GM23248 (cell line): ENCODE data around the gene PHACTR4. TPM values are rescaled to one million over a fixed set of nuclear protein-coding genes. Genes with fewer than 3 reads are reported as not detected.
"Not testable (repeated sequence)": the region's sequence is repeated elsewhere in the genome, so short reads cannot be mapped to it uniquely, and the experiment has no call there.

ENCODE experiments used
- DNase-seq: peaks from one replicate; pipeline ENCODE4 v3.0.0-alpha.2; 2015
- H2AFZ ChIP-seq: fragments of 200-600 bp; sonication (generic); 2 replicates; pipeline ENCODE4 v1.6.1; 2016; ENCODE audit warnings: antibody characterized with exemption
- H3F3A ChIP-seq: fragments of 200-600 bp; sonication (generic); 2 replicates; pipeline ENCODE4 v1.6.1; 2016; ENCODE audit warnings: mild to moderate bottlenecking, antibody characterized with exemption, mixed run types; ENCODE audit not compliant: insufficient read depth
- H3K27ac ChIP-seq: fragments of 200-600 bp; sonication (generic); 2 replicates; pipeline ENCODE4 v1.5.1; 2016; ENCODE audit warnings: mild to moderate bottlenecking
- H3K27me3 ChIP-seq: fragments of 200-600 bp; sonication (generic); replicated peaks from 2 replicates; pipeline ENCODE4 v1.6.1; 2016; ENCODE audit warnings: mild to moderate bottlenecking; ENCODE audit not compliant: insufficient read depth
- H3K36me3 ChIP-seq: fragments of 200-600 bp; sonication (generic); 2 replicates; pipeline ENCODE4 v1.6.1; 2016; ENCODE audit warnings: low read depth, mild to moderate bottlenecking
- H3K4me1 ChIP-seq: fragments of 200-600 bp; sonication (generic); 2 replicates; pipeline ENCODE4 v1.6.1; 2016; ENCODE audit warnings: mild to moderate bottlenecking; ENCODE audit not compliant: insufficient read depth
- H3K4me2 ChIP-seq: fragments of 200-600 bp; sonication (generic); one replicate; pipeline ENCODE4 v1.6.1; 2016; ENCODE audit warnings: mild to moderate bottlenecking; ENCODE audit not compliant: unreplicated experiment
- H3K4me3 ChIP-seq: fragments of 200-600 bp; sonication (generic); 2 replicates; pipeline ENCODE4 v1.5.1; 2016; ENCODE audit warnings: mild to moderate bottlenecking
- H3K79me2 ChIP-seq: fragments of 200-600 bp; sonication (generic); 2 replicates; pipeline ENCODE4 v1.6.1; 2016; ENCODE audit warnings: mild to moderate bottlenecking; ENCODE audit not compliant: insufficient read depth
- H3K9ac ChIP-seq: fragments of 200-600 bp; sonication (generic); 2 replicates; pipeline ENCODE4 v1.6.1; 2016; ENCODE audit warnings: mild to moderate bottlenecking
- H3K9me2 ChIP-seq: fragments of 200-600 bp; sonication (generic); 2 replicates; pipeline ENCODE4 v1.6.1; 2016; ENCODE audit warnings: mixed run types, mild to moderate bottlenecking, moderate library complexity; ENCODE audit not compliant: insufficient read depth
- H3K9me3 ChIP-seq: fragments of 200-600 bp; sonication (generic); one replicate; pipeline ENCODE4 v1.6.1; 2017; ENCODE audit warnings: low read depth
- H4K20me1 ChIP-seq: fragments of 200-600 bp; sonication (generic); 2 replicates; pipeline ENCODE4 v1.6.0; 2016; ENCODE audit not compliant: insufficient read depth
- EZH2 ChIP-seq: fragments of 200-600 bp; sonication (generic); IDR thresholded peaks from 2 replicates; pipeline ENCODE4 v1.6.1; 2018; ENCODE audit warnings: antibody characterized with exemption, mild to moderate bottlenecking; ENCODE audit not compliant: insufficient read depth, poor library complexity, severe bottlenecking
- EZH2phosphoT487 ChIP-seq: fragments of 200-600 bp; sonication (generic); IDR thresholded peaks from 2 replicates; pipeline ENCODE4 v1.6.1; 2018; ENCODE audit warnings: antibody characterized with exemption, moderate library complexity, mild to moderate bottlenecking, low read depth; ENCODE audit not compliant: insufficient read depth
- WGBS, 2 experiments: methylation state at CpG; one replicate each; pipeline ENCODE4 v1.1.6; 2015 to 2017; ENCODE audit warnings: low lambda C conversion rate in 2 of 2, low coverage in 1 of 2; ENCODE audit errors: missing lambda C conversion rate in 2 of 2; 5-methylcytosine and 5-hydroxymethylcytosine counted together
- in situ Hi-C: fragments of 300-500 bp; cut with MboI; formaldehyde crosslinking; loops from 2 replicates; pipeline ENCODE4 v1.15.0; 2020
- polyA plus RNA-seq: library from polyadenylated mRNA; unstranded; fragments of >200 nt; fragmentation: Nextera tagmentation; extraction: Ambion mirVana; gene quantifications from 2 replicates; pipeline ENCODE4 v1.2.1, GENCODE V29; 2016
- total RNA-seq: library from RNA; depleted of rRNA; stranded (reverse); fragments of >200 nt; shearing (Covaris generic); gene quantifications from 2 replicates; pipeline ENCODE4 v1.2.3, GENCODE V29; 2014

The PHACTR4 gene
- total and polyA plus RNA-seq, 2 experiments from 2014 or later: 5.2 to 14.3 TPM

DNA sequence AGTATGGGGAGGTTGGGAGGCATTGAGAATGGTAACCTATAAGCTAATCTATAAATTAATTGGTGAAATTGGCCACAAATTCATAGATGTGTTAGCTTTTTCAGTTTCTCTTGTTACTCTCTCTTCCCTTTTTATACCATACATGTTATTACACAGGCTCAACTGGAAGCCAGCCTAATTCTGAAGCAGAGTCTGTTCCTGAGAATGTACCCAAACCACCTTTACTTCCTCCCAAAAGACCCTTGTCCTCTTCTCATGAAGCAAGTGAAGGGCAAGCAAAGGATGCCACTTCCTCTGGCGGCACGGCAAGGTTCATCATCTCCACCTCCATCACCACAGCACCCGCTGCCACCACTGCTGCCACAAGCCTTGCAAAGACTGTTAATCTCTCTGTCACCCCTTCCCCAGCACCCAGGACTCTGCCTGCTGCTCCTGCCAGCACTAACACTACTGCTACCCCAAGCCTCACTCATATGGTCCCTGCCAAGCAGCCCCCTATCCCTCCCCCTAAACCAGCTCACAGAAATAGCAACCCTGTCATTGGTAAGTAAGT lies 96.8 kb downstream of the PHACTR4 start:
- TF ChIP-seq EZH2phosphoT487: no peak
- no peak for TF ChIP-seq EZH2
- no peaks in the 10 kb centered on the region for H4K20me1 ChIP-seq
- no peak for DNase-seq
- H3K36me3 ChIP-seq: peaks cover 5% of the 10 kb centered on the region; the same call in 1 of the 2 replicates
- in situ Hi-C loops: no loop called here
- no peak overlapping the region for H3K4me3 ChIP-seq
- H3F3A ChIP-seq: no peaks in the 10 kb centered on the region
- no peak overlapping the region for H3K4me2 ChIP-seq
- H3K79me2 ChIP-seq: no peaks in the 10 kb centered on the region
- H3K9ac ChIP-seq: no peak overlapping the region
- H3K9me3 ChIP-seq: no peaks in the 10 kb centered on the region
- no peak overlapping the region for H2AFZ ChIP-seq
- no peak overlapping the region for H3K27ac ChIP-seq
- H3K27me3 ChIP-seq: no peaks in the 10 kb centered on the region
- 98 to 100% methylated on average over 3 of the region's 3 CpGs for WGBS, 2 experiments
- no peaks in the 10 kb centered on the region for H3K4me1 ChIP-seq
- H3K9me2 ChIP-seq: no peaks in the 10 kb centered on the region

DNA sequence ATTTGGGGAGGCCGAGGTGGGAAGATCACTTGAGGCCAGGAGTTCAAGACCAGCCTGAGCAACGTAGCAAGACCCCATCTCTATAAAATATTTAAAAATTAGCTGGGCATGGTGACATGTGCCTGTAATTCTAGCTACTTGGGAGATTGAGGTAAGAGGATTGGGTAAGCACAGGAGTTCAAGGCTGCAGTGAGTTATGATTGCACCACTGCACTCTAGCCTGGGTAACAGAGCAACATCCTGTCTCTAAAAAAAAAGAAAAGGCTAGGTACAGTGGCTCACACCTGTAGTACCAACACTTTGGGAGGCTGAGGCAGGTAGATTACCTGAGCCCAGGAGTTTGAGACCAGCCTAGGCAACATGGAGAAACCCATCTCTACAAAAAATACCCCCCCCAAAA lies 100.6 kb downstream of the PHACTR4 start:
- Histone ChIP-seq H3K27ac (no peak overlapping the region), H3K9me2 (no peaks in the 10 kb centered on the region), H4K20me1 (no peaks in the 10 kb centered on the region), H3K4me2 (no peak overlapping the region), H3K36me3 (peaks cover 8% of the 10 kb centered on the region; the same call in 1 of the 2 replicates), H3K79me2 (no peaks in the 10 kb centered on the region), H3K4me3 (no peak overlapping the region), H3K9ac (no peak overlapping the region), H3K9me3 (no peaks in the 10 kb centered on the region), H3F3A (no peaks in the 10 kb centered on the region), H3K27me3 (no peaks in the 10 kb centered on the region), H3K4me1 (no peaks in the 10 kb centered on the region), H2AFZ (no peak overlapping the region)
- TF ChIP-seq EZH2phosphoT487 (no peak), EZH2 (no peak)
- no peak for DNase-seq
- 48 to 50% methylated on average over 2 of the region's 2 CpGs for WGBS, 2 experiments
- in situ Hi-C loops: no loop called here

DNA sequence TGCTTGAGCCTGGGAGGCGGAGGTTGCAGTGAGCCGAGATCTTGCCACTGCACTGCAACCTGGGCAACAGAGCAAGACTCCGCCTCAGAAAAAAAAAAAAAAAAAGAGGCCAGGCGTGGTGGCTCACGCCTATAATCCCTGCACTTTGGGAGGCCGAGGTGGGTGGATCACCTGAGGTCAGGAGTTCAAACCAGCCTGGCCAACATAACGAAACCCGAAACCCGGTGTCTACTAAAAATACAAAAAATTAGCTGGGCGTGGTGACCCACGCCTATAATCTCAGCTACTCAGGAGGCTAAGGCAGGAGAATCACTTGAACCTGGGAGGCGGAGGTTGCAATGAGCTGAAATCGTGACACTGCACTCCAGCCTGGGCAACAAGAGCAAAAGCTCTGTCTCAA lies 110.0 kb downstream of the PHACTR4 start:
- H3K4me1 ChIP-seq, H3K9ac ChIP-seq, H3K27ac ChIP-seq, in situ Hi-C loops, H3K4me2 ChIP-seq, H3K27me3 ChIP-seq, H3K9me2 ChIP-seq, H3K9me3 ChIP-seq, H2AFZ ChIP-seq, H3K79me2 ChIP-seq, H3K4me3 ChIP-seq, H3K36me3 ChIP-seq, H4K20me1 ChIP-seq, DNase-seq, H3F3A ChIP-seq: not testable (repeated sequence)
- 96 to 98% methylated on average over 12 to 13 of the region's 13 CpGs for WGBS, 2 experiments

DNA sequence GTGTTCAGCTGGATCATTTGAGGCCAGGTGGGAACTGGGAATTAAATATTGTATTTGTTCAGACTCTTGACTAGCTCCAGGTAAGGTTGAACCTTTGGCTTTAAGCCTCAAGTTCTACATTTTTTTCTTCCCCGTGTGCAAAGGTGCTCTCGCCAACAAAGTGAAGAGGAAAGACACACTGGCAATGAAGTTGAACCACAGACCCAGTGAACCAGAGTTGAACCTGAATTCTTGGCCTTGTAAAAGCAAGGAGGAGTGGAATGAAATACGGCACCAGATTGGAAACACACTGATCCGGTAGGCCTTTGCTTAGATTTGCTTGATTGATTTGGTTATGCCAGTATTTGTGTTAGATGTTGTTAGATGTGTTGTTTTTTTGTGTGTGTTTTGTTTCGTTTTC lies 110.8 kb downstream of the PHACTR4 start:
- Histone ChIP-seq H3K9me3 (no peaks in the 10 kb centered on the region), H3K9me2 (no peaks in the 10 kb centered on the region), H3K79me2 (no peaks in the 10 kb centered on the region), H3K27me3 (no peaks in the 10 kb centered on the region), H3K4me1 (no peaks in the 10 kb centered on the region), H3K9ac (no peak overlapping the region), H4K20me1 (no peaks in the 10 kb centered on the region), H3K4me2 (no peak overlapping the region), H2AFZ (no peak overlapping the region), H3F3A (no peaks in the 10 kb centered on the region), H3K27ac (no peak overlapping the region), H3K4me3 (no peak overlapping the region), H3K36me3 (peaks cover 3% of the 10 kb centered on the region; the same call in 1 of the 2 replicates)
- no peak for TF ChIP-seq EZH2
- 96 to 99% methylated on average over 5 of the region's 5 CpGs for WGBS, 2 experiments
- in situ Hi-C loops: no loop called here
- DNase-seq: no peak

DNA sequence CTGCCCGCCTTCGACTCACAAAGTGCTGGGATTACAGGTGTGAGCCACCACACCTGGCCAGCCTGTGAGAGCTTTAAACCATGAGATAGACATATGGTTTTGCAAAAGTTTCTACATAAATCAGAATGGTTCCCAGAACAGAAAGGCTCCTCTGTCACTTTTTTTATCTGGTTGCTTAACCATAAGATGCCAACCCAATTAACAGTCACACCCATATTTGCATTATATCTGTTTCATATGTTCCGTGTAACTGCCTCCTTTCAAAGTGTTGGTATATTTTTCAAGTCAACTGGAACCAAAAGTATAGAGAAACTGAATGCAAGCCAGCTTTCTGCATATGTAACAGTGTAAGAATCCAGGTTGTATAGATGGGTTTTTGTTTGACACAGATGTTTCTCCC lies 112.6 kb downstream of the PHACTR4 start:
- H3K4me3 ChIP-seq: no peak overlapping the region
- H3K4me1 ChIP-seq: no peaks in the 10 kb centered on the region
- H3K79me2 ChIP-seq: no peaks in the 10 kb centered on the region
- H3K27me3 ChIP-seq: no peaks in the 10 kb centered on the region
- no peaks in the 10 kb centered on the region for H4K20me1 ChIP-seq
- H3K9ac ChIP-seq: no peak overlapping the region
- no peak for TF ChIP-seq EZH2
- 49 to 60% methylated on average over 3 of the region's 3 CpGs for WGBS, 2 experiments
- no peaks in the 10 kb centered on the region for H3F3A ChIP-seq
- peaks cover 3% of the 10 kb centered on the region; the same call in 1 of the 2 replicates for H3K36me3 ChIP-seq
- no peaks in the 10 kb centered on the region for H3K9me3 ChIP-seq
- no peaks in the 10 kb centered on the region for H3K9me2 ChIP-seq
- in situ Hi-C loops: no loop called here
- no peak overlapping the region for H2AFZ ChIP-seq
- DNase-seq: no peak
- no peak overlapping the region for H3K27ac ChIP-seq
- H3K4me2 ChIP-seq: no peak overlapping the region
